ENCODE measurements around the gene CADPS2. TPM values are rescaled to one million over a fixed set of nuclear protein-coding genes. Genes with fewer than 3 reads are reported as not detected.

The CADPS2 gene
- total and polyA plus RNA-seq, 2 of the 8 experiments (the other 6 are each of a cell fraction or from before 2014, with no cell fraction given) = 8.9 to 22.3 TPM

GRCh38 chr7:122789156-122789555 is 97.1 kb downstream of the CADPS2 start (continued):
- TF ChIP-seq E2F6 (IDR thresholded peaks at IDR 0.05) (no peak), HDAC6 (IDR thresholded peaks at IDR 0.05; ENCODE audit: low read depth, low read length) (no peak), PHF8 (conservative IDR thresholded peaks at IDR 0.05; ENCODE audit: low read depth, low read length) (no peak), GTF2F1 (IDR thresholded peaks at IDR 0.05; ENCODE audit: borderline replicate concordance, low read depth, low read length) (no peak), SP2 (IDR thresholded peaks at IDR 0.05; ENCODE audit: low read length) (no peak), BRCA1 (IDR thresholded peaks at IDR 0.05; ENCODE audit: low read depth, low read length) (no peak)

Measured in H1 (cell line).